ENCODE measurements around the gene PTEN. TPM values are rescaled to one million over a fixed set of nuclear protein-coding genes. Genes with fewer than 3 reads are reported as not detected.
A peak's percentile ranks its signal among the peaks of the same experiment; 100 is the strongest.

PTEN gene
- total RNA-seq, 1 experiment from 2014 or later: 58.7 TPM

DNA sequence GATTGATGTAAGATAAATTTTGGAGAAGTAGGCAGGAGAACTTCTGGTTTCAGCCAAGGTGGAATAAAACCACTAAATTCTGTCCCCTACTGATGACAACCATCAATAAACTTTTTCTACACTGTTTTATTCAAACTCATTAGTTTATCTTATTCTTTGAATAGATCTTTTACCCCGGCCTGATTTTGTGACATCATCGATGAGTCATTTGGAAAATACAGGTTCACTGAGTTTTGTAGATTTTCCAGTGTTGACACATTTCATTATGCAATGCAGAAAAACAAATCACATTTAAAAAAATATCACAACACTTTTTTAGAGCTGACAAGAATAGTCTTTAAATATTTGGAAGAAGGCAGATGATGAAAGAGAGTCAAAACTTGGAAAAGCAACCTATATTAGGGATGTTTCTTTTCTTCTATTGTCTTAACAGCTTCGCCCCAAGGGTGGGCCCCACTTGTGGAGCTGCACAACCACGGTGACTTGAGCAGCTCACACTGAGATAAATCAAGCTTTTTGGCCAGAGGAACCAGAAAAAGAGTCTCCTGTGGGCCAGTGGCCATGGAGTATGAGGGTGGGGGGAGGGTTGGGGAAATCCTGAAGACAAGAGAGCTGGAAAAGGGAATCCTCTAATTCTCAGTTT is 112.8 kb downstream of the PTEN start:
- H4K20me1 ChIP-seq (ENCODE audit: insufficient read depth): no peaks in the 10 kb centered on the region
- H2AFZ ChIP-seq (ENCODE audit: low read depth, low read length, poor library complexity, severe bottlenecking): no peak overlapping the region
- DNase-seq (ENCODE audit: low read depth, low spot score) (no peak), ATAC-seq (no peak)
- H3K27ac ChIP-seq (ENCODE audit: low read depth, low read length): no peak overlapping the region
- TF ChIP-seq ZFX (IDR thresholded peaks at IDR 0.05): no peak
- TF ChIP-seq CEBPB (IDR thresholded peaks at IDR 0.05; ENCODE audit: low read depth): peak; percentile 11; the same call in 1 of the 2 replicates
- peak; percentile 32 for TF ChIP-seq JUND (IDR thresholded peaks at IDR 0.05)
- H3K4me1 ChIP-seq (ENCODE audit: control insufficient read depth in 1 of 2, insufficient read depth in 2 of 2, low read length in 2 of 2): no peaks in the 10 kb centered on the region
- H3K4me2 ChIP-seq (ENCODE audit: low read length): no peak overlapping the region
- H3K4me3 ChIP-seq (replicated peaks in 1 of 2; ENCODE audit: low read depth in 1 of 2, low read length in 2 of 2): no peak overlapping the region
- no peaks in the 10 kb centered on the region for H3K9me2 ChIP-seq (ENCODE audit: insufficient read depth)
- no peak overlapping the region for H3K9ac ChIP-seq (ENCODE audit: low read length)
- no peaks in the 10 kb centered on the region for H3K36me3 ChIP-seq (ENCODE audit: control insufficient read depth in 1 of 2, insufficient read depth in 2 of 2, low read length in 2 of 2)
- intact Hi-C loops (cut with micrococcal nuclease): no loop called here
- ChIA-PET RAD21 (ENCODE audit: low non-redundant PET in 1 of 2, low total read pairs in 2 of 2, uncharacterized antibody in 2 of 2, unreplicated experiment in 2 of 2) (no interaction called here), CTCF (no interaction called here), POLR2A (interaction anchor here (0.6 kb wide), 2 partner anchors 29 to 138 kb away, joined by 3 read pairs; no protein-coding TSS in a partner anchor)
- no peaks in the 10 kb centered on the region for H3K27me3 ChIP-seq (ENCODE audit: insufficient read depth, low read length)
- no peaks in the 10 kb centered on the region for H3K9me3 ChIP-seq (ENCODE audit: control insufficient read depth in 1 of 2, insufficient read depth in 1 of 2, low read depth in 1 of 2, low read length in 2 of 2)
- H3K79me2 ChIP-seq (ENCODE audit: insufficient read depth, low read length): no peaks in the 10 kb centered on the region
- no TSS peak for BruUV-seq (replicated peaks)

DNA sequence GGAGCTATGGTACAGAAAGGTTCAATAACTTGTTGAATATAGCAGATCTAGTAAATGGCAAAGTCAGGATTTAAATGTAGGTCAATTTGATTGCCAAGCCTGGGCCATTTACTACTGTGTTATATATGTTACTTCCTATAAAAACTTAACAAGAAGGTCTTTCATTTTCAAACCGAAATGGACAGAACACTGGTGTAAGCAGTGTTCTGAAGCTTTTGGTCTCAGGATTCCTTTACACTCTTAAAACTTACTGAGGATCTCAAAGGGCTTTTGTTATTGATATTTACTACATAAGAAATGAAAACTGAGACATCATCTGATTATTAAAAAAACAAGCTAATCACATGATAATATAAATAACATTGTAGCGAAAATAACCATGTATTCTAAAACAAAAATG is 114.7 kb downstream of the PTEN start:
- no peaks in the 10 kb centered on the region for H3K4me1 ChIP-seq (ENCODE audit: control insufficient read depth in 1 of 2, insufficient read depth in 2 of 2, low read length in 2 of 2)
- no peaks in the 10 kb centered on the region for H3K27me3 ChIP-seq (ENCODE audit: insufficient read depth, low read length)
- no peak overlapping the region for H3K9ac ChIP-seq (ENCODE audit: low read length)
- CTCF ChIA-PET: no interaction called here
- ATAC-seq (no peak), DNase-seq (ENCODE audit: low read depth, low spot score) (no peak)
- no peak overlapping the region for H3K4me2 ChIP-seq (ENCODE audit: low read length)
- no peaks in the 10 kb centered on the region for H3K79me2 ChIP-seq (ENCODE audit: insufficient read depth, low read length)
- H3K27ac ChIP-seq (ENCODE audit: low read depth, low read length): no peak overlapping the region
- no peaks in the 10 kb centered on the region for H4K20me1 ChIP-seq (ENCODE audit: insufficient read depth)
- H3K9me3 ChIP-seq (ENCODE audit: control insufficient read depth in 1 of 2, insufficient read depth in 1 of 2, low read depth in 1 of 2, low read length in 2 of 2): no peaks in the 10 kb centered on the region
- no peak overlapping the region for H3K4me3 ChIP-seq (replicated peaks in 1 of 2; ENCODE audit: low read depth in 1 of 2, low read length in 2 of 2)
- BruUV-seq (replicated peaks): no TSS peak
- no peaks in the 10 kb centered on the region for H3K36me3 ChIP-seq (ENCODE audit: control insufficient read depth in 1 of 2, insufficient read depth in 2 of 2, low read length in 2 of 2)
- no peaks in the 10 kb centered on the region for H3K9me2 ChIP-seq (ENCODE audit: insufficient read depth)
- intact Hi-C loops (cut with micrococcal nuclease): no loop called here
- RAD21 ChIA-PET (ENCODE audit: low non-redundant PET in 1 of 2, low total read pairs in 2 of 2, uncharacterized antibody in 2 of 2, unreplicated experiment in 2 of 2): no interaction called here
- POLR2A ChIA-PET: no interaction called here
- H2AFZ ChIP-seq (ENCODE audit: low read depth, low read length, poor library complexity, severe bottlenecking): no peak overlapping the region
- TF ChIP-seq EGR1 (IDR thresholded peaks at IDR 0.05; ENCODE audit: low read depth): no peak
- no peak for TF ChIP-seq EZH2 (IDR thresholded peaks at IDR 0.05)
- TF ChIP-seq, protein P1, sequence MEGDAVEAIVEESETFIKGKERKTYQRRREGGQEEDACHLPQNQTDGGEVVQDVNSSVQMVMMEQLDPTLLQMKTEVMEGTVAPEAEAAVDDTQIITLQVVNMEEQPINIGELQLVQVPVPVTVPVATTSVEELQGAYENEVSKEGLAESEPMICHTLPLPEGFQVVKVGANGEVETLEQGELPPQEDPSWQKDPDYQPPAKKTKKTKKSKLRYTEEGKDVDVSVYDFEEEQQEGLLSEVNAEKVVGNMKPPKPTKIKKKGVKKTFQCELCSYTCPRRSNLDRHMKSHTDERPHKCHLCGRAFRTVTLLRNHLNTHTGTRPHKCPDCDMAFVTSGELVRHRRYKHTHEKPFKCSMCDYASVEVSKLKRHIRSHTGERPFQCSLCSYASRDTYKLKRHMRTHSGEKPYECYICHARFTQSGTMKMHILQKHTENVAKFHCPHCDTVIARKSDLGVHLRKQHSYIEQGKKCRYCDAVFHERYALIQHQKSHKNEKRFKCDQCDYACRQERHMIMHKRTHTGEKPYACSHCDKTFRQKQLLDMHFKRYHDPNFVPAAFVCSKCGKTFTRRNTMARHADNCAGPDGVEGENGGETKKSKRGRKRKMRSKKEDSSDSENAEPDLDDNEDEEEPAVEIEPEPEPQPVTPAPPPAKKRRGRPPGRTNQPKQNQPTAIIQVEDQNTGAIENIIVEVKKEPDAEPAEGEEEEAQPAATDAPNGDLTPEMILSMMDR (IDR thresholded peaks at IDR 0.05 in 2 of 3, conservative IDR thresholded peaks at IDR 0.05 in 1 of 3; ENCODE audit: borderline replicate concordance in 1 of 3, insufficient read depth in 1 of 3, low read depth in 2 of 3, low read length in 2 of 3): no peak
- TF ChIP-seq JUND (IDR thresholded peaks at IDR 0.05): no peak
- TF ChIP-seq, protein P2, sequence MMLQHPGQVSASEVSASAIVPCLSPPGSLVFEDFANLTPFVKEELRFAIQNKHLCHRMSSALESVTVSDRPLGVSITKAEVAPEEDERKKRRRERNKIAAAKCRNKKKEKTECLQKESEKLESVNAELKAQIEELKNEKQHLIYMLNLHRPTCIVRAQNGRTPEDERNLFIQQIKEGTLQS (IDR thresholded peaks at IDR 0.05): no peak
- TF ChIP-seq, protein P3, sequence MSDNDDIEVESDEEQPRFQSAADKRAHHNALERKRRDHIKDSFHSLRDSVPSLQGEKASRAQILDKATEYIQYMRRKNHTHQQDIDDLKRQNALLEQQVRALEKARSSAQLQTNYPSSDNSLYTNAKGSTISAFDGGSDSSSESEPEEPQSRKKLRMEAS (IDR thresholded peaks at IDR 0.05): no peak
- TF ChIP-seq RAD21 (IDR thresholded peaks at IDR 0.05; ENCODE audit: low read depth): no peak
- no peak for TF ChIP-seq TCF7L2 (IDR thresholded peaks at IDR 0.05; ENCODE audit: borderline replicate concordance, extremely low read depth, insufficient read depth, insufficient read length)
- no peak for TF ChIP-seq CEBPB (IDR thresholded peaks at IDR 0.05; ENCODE audit: low read depth)
- no peak for TF ChIP-seq POLR2A (IDR thresholded peaks at IDR 0.05; ENCODE audit: borderline replicate concordance, extremely low read depth, insufficient read depth, insufficient read length)
- TF ChIP-seq YY1 (IDR thresholded peaks at IDR 0.05; ENCODE audit: extremely low read depth, insufficient replicate concordance, low read depth, low read length): no peak
- TF ChIP-seq POLR2AphosphoS5 (IDR thresholded peaks at IDR 0.05; ENCODE audit: low read depth, low read length): no peak
- TF ChIP-seq CBX3 (IDR thresholded peaks at IDR 0.05; ENCODE audit: low read depth): no peak
- no peak for TF ChIP-seq SRF (IDR thresholded peaks at IDR 0.05; ENCODE audit: low read depth)
- no peak for TF ChIP-seq SIN3A (IDR thresholded peaks at IDR 0.05; ENCODE audit: low read depth)
